Ascending aorta (tissue), 2 donors: Measurements from ENCODE around the gene CD1B. TPM values are rescaled to one million over a fixed set of nuclear protein-coding genes. Genes with fewer than 3 reads are reported as not detected.
A peak's percentile ranks its signal among the peaks of the same experiment; 100 is the strongest.
"Not testable (repeated sequence)": the region's sequence is repeated elsewhere in the genome, so short reads cannot be mapped to it uniquely, and the experiment has no call there.

ENCODE experiments used
- DNase-seq, 2 donors: peaks; one replicate each; pipeline ENCODE4 v3.0.0-alpha.2; 2019; ENCODE audit warnings: low spot score in 2 of 2
- H3K27ac ChIP-seq, 2 donors: fragments of 200-600 bp; sonication (generic); one replicate each; pipeline ENCODE4 v1.5.1; 2016 to 2017; ENCODE audit warnings: mild to moderate bottlenecking in 1 of 2
- H3K27me3 ChIP-seq: fragments of 200-600 bp; sonication (generic); one replicate; pipeline ENCODE4 v1.5.1; 2017
- H3K36me3 ChIP-seq, 2 donors: fragments of 200-600 bp; sonication (generic); one replicate each; pipeline ENCODE4 v1.5.1; 2016
- H3K4me1 ChIP-seq, 2 donors: fragments of 200-600 bp; sonication (generic); one replicate each; pipeline ENCODE4 v1.5.1; 2016 to 2017; ENCODE audit warnings: mild to moderate bottlenecking in 1 of 2
- H3K4me3 ChIP-seq, 2 donors: fragments of 200-600 bp; sonication (generic); one replicate each; pipeline ENCODE4 v1.5.1; 2016 to 2017; ENCODE audit warnings: mild to moderate bottlenecking in 1 of 2
- H3K9me3 ChIP-seq, 2 donors: fragments of 200-600 bp; sonication (generic); one replicate each; pipeline ENCODE4 v1.5.1; 2016
- CTCF ChIP-seq, 3 experiments: fragments of 200-600 bp in 2 of 3; fragments of 450-650 bp in 1 of 3; sonication (generic) in 2 of 3; IDR thresholded peaks; one replicate each; pipeline ENCODE4 v1.5.1; 2016 to 2019; ENCODE audit warnings: antibody characterized with exemption in 3 of 3, mild to moderate bottlenecking in 1 of 3, moderate library complexity in 1 of 3
- intact Hi-C: fragments of 100-400 bp; cut with DNase I; formaldehyde crosslinking; loops from one replicate; pipeline ENCODE4 v1.15.1; 2023
- total RNA-seq: library from RNA; depleted of rRNA; stranded (reverse); fragments of >200 nt; gene quantifications from one replicate; pipeline ENCODE4 v1.1.0, GENCODE V29; 2016

Gene CD1B
- total RNA-seq, 1 donor from 2014 or later, result not detected

- no peak for TF ChIP-seq CTCF (IDR thresholded peaks at IDR 0.05)
- no peaks in the 10 kb centered on the region for H3K27me3 ChIP-seq
- no peaks in the 10 kb centered on the region for H3K36me3 ChIP-seq
- no peaks in the 10 kb centered on the region for H3K4me1 ChIP-seq
- no peak within 1 kb of the TSS for H3K27ac ChIP-seq
- no peaks in the 10 kb centered on the region for H3K9me3 ChIP-seq
- no peak within 1 kb of the TSS for H3K4me3 ChIP-seq
- no peak for DNase-seq
- intact Hi-C loops, result no loop called here
These were observed 41.5 kb downstream of the CD1B start, which contains the start of gene CD1C for GRCh38 chr1:158289811-158290210. TSS of gene CD1C (plus strand) at chr1:158289923. CDS start at chr1:158290065, 142 bp downstream.

- Histone ChIP-seq H3K4me1 (no peaks in the 10 kb centered on the region), H3K9me3 (no peaks in the 10 kb centered on the region), H3K27me3 (no peaks in the 10 kb centered on the region), H3K27ac (no peak overlapping the region), H3K36me3 (no peaks in the 10 kb centered on the region), H3K4me3 (no peak overlapping the region)
- no peak for TF ChIP-seq CTCF (IDR thresholded peaks at IDR 0.05)
- no peak for DNase-seq
- intact Hi-C loops, result no loop called here
These were observed 44.4 kb downstream of the CD1B start for GRCh38 chr1:158286941-158287346.

GRCh38 chr1:158286487-158286886, 44.8 kb downstream of the CD1B start:
- Histone ChIP-seq H3K27ac (no peak overlapping the region), H3K36me3 (no peaks in the 10 kb centered on the region), H3K4me1 (no peaks in the 10 kb centered on the region), H3K9me3 (no peaks in the 10 kb centered on the region), H3K27me3 (no peaks in the 10 kb centered on the region), H3K4me3 (no peak overlapping the region)
- TF ChIP-seq CTCF (IDR thresholded peaks at IDR 0.05), result no peak
- no peak for DNase-seq
- intact Hi-C loops, result no loop called here

GRCh38 chr1:158285756-158286241, 45.5 kb downstream of the CD1B start:
- Histone ChIP-seq H3K36me3 (no peaks in the 10 kb centered on the region), H3K27ac (no peak overlapping the region), H3K4me3 (no peak overlapping the region), H3K27me3 (no peaks in the 10 kb centered on the region), H3K4me1 (no peaks in the 10 kb centered on the region), H3K9me3 (no peaks in the 10 kb centered on the region)
- no peak for TF ChIP-seq CTCF (IDR thresholded peaks at IDR 0.05)
- intact Hi-C loops, result no loop called here
- peak; percentile 48 to 78 for DNase-seq

GRCh38 chr1:158283965-158284364, 47.4 kb downstream of the CD1B start:
- no peak overlapping the region for H3K4me3 ChIP-seq
- intact Hi-C loops, result no loop called here
- no peak overlapping the region for H3K27ac ChIP-seq
- no peaks in the 10 kb centered on the region for H3K36me3 ChIP-seq
- no peaks in the 10 kb centered on the region for H3K9me3 ChIP-seq
- no peaks in the 10 kb centered on the region for H3K4me1 ChIP-seq
- TF ChIP-seq CTCF (IDR thresholded peaks at IDR 0.05), result no peak
- DNase-seq, result no peak
- H3K27me3 ChIP-seq, result no peaks in the 10 kb centered on the region

GRCh38 chr1:158282421-158282820, 48.9 kb downstream of the CD1B start:
- H3K9me3 ChIP-seq, H3K27ac ChIP-seq, H3K36me3 ChIP-seq, H3K4me1 ChIP-seq, H3K27me3 ChIP-seq, intact Hi-C loops, DNase-seq, H3K4me3 ChIP-seq: not testable (repeated sequence)

Other genes starting within 250 kb of the CD1B start
- gene CD1D, start 150.6 kb downstream of the CD1B start, total RNA-seq, result not detected
- gene CD1A, start 77.1 kb downstream of the CD1B start, total RNA-seq, result not detected
- gene CD1C, start 41.6 kb downstream of the CD1B start, total RNA-seq, result not detected
- not detected for gene CD1E, start 22.4 kb upstream of the CD1B start, total RNA-seq
- gene OR10T2, start 67.9 kb upstream of the CD1B start, total RNA-seq, result not detected
- gene OR10K2, start 94.7 kb upstream of the CD1B start, total RNA-seq, result not detected
- gene OR10K1, start 130.3 kb upstream of the CD1B start, total RNA-seq, result not detected
- gene OR10R2, start 140.7 kb upstream of the CD1B start, total RNA-seq, result not detected
- gene OR6Y1, start 222.9 kb upstream of the CD1B start, total RNA-seq, result not detected
- not detected for gene OR6P1, start 239.0 kb upstream of the CD1B start, total RNA-seq
- gene OR10X1, start 248.4 kb upstream of the CD1B start, total RNA-seq, result not detected